GM19240 (cell line): Measurements from ENCODE around the gene HENMT1.
"Not testable (repeated sequence)": the region's sequence is repeated elsewhere in the genome, so short reads cannot be mapped to it uniquely, and the experiment has no call there.

Source experiments
- DNase-seq: peaks from one replicate; pipeline ENCODE4 v3.0.0; 2011; ENCODE audit warnings: low spot score; ENCODE audit not compliant: insufficient read length

The HENMT1 gene

GRCh38 chr1:108661030-108661609 lies at the start of gene HENMT1:
HENMT1 (minus strand) TSS chr1:108661093; CDS start chr1:108659884, 1,209 bp downstream.
- peak; percentile 41 for DNase-seq

DNA sequence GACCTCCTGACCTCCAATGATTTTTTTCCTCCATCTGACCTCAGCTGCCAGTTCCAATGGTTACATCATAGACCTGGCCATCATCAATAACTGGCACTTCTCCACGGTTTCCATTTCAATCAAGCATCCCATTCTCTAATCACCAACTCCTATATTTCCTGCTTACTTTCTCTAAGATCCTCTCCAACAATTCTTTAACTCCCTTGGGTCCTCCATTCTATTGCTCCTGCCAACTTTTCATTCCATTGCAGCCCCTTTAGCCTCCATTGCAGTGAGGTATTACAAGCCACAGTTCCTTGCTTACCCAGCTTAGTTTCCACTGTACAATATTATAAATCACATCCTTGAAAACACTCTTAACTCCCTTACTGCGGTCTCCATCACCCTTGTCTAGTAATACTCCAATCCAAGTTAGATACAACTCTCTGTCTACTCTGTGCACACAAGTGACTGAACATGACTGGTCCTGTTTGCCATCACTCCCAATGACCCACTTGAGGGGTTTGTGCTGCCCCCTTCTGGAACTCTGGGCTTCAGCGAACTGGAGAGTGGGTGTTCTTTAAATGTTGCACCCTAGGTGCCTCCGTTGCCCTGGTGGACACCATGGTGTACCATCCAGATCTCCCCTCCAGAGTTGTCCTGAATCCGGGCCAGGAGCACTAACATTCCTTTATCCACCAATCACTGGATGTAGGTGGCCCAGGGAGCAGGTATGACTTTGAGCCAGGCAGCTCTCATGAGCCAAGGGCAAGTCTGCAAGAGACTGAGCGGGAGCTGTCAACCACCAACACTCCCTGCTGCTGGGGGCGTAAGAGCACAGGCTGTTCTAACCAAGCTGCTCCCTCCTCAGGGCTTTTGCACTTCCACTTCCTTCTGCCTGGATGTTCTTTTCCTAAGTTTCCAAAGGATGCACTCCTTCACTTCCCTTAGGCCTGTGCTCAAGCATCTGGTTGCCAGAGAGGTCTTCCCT lies 48.1 kb upstream of the HENMT1 start:
- no peak for DNase-seq

DNA sequence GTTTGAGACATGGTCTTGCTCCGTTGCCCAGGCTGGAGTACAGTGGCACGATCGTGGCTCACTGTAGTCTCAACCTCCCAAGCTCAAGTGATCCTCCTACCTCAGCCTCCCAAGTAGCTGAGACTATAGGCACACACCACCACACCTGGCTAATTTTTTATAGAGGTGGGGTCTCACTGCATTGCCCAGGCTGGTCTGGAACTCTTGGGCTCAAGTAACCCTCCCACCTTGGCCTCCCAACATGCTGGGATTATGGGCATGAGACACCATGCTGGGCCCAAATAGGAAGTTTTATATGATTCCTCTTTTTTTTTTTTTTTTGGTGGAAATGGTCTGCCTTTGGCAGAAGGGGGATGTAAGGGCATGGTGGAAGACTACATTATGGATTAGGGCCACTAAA lies 45.8 kb upstream of the HENMT1 start:
- DNase-seq = no peak

- no peak for DNase-seq
Measured at GRCh38 chr1:108704496-108704895, 43.6 kb upstream of the HENMT1 start.

- DNase-seq = no peak
Measured at GRCh38 chr1:108703939-108704338, 43.0 kb upstream of the HENMT1 start.

DNA sequence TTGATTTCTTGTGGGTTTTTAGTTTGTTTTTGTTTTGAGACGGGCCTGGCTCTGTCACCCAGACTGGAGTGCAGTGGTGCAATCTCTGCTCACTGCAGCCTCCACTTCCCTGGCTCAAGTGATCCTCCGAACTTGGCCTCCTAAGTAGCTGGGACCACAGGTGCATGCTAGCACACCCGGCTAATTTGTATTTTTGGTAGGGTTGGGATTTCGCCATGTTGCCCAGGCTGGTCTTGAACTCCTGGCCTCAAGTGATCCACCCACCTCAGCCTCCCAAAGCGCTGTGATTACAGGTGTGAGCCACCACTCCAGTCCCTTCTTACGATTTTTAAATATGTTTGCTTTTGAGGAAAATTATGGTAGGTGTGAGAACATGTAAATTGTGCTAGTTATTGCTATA lies 41.2 kb upstream of the HENMT1 start:
- not testable (repeated sequence) for DNase-seq

DNA sequence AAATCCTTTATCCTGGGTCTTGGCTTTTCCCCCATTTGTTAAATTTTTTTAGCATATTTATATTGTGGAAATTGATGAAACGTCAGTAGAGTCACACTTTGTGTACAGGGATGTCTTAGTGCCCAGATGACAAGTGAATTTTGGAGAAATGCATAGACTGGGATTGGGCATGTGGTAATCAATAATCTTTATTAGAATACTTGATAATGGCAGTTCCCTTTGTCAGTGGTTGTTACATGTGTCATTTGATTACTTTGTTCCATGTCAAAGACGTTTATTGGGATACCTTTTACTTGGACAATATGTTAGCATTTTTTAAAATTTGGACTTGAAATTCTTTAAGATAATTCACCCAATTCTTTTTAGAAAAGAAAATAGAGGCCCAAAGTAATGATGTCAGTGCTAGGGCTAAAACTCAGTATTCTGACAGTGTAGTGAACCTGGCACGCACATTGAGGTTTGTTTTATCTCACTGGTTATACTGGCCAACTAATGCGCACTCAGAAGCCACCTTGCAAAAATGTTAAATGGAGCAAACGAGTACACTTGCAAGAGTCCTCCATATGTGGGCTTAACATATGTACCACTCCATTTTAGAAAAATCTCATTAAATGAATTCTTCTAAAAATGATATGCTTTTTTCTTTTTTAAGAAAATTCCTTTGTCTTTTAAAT lies 40.4 kb upstream of the HENMT1 start:
- DNase-seq = no peak

GRCh38 chr1:108699375-108700332 lies 38.8 kb upstream of the HENMT1 start:
- DNase-seq = no peak

DNA sequence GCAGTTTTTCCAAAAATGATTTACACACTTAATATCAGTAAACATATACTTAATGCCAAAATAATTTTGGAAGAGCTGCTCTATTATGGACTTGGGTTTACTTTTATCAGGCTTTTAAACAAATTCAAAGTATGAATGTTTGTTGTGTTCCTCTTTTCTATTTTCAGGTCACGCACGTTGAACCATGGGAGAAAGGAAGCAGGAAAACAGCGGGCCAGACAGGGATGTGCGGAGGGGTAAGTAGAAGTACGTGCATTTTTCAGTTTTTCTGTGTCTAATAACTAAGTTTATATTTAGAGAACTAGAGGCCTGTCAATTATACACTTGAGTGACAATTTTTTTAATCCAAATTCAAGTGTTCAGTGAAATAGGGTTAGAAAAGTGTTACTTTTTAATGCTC lies 34.6 kb upstream of the HENMT1 start:
- DNase-seq = no peak

GRCh38 chr1:108692724-108693655 lies 32.1 kb upstream of the HENMT1 start:
- peak; percentile 42 for DNase-seq

DNA sequence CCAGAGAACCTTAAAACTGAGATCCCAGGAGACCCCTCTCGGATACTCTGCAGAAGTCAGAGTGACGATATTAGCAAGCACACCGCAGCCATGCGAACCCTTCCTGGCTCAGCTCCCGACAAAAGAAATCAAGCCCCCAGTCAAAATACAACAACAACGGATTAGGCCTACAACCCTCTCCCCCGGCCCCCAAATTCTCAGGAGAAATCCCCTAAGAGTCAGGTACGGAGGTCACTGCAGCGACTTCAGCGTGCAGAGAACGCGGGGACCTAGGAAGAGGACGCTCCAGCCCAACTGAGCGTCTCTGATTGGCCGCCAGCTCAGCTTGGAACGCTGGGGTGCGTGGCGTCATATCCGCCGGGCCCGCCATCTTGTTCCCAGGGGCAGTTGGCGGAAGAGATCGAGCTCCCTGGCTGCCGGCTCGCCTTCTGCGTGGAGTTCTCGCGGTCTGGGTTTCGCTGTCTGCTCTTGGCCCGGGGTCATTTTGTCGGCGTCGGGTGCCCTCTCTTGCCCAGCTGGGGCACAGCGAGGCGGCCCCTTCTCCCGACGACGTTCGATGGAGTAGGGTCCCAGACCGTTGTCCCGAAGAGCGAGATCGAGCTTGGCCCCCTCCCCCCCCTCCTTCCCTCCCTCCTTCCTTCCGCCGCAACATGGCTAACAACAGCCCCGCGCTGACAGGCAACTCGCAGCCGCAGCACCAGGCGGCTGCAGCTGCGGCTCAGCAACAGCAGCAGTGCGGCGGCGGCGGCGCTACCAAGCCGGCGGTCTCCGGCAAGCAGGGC lies 31.2 kb upstream of the HENMT1 start, which contains the start of gene PRPF38B:
TSS of gene PRPF38B (plus strand) at position 369 of the 782 bp plus-strand sequence. CDS start at position 651, 282 bp downstream.
- DNase-seq = peak; percentile 85

GRCh38 chr1:108691128-108691941 lies 30.4 kb upstream of the HENMT1 start:
- no peak for DNase-seq

- no peak for DNase-seq
Measured at GRCh38 chr1:108686614-108687313, 25.9 kb upstream of the HENMT1 start.

GRCh38 chr1:108685529-108685928 lies 24.6 kb upstream of the HENMT1 start:
- DNase-seq = no peak

GRCh38 chr1:108681701-108682100 lies 20.8 kb upstream of the HENMT1 start:
- DNase-seq = not testable (repeated sequence)

- no peak for DNase-seq
Measured at GRCh38 chr1:108679586-108680213, 18.8 kb upstream of the HENMT1 start.

GRCh38 chr1:108678706-108679105 lies 17.8 kb upstream of the HENMT1 start:
- DNase-seq = no peak
